Subcutaneous adipose tissue (tissue), 4 donors: ENCODE data around the gene GPR31. TPM values are rescaled to one million over a fixed set of nuclear protein-coding genes. Genes with fewer than 3 reads are reported as not detected.

Source experiments
- total RNA-seq, 4 donors: library from RNA; depleted of rRNA; stranded (reverse); fragments of >200 nt; gene quantifications; one replicate each; pipeline ENCODE4 v1.1.0, GENCODE V29; 2016
- TF ChIP-seq, protein P1 (sequence below): fragments of 450-650 bp; IDR thresholded peaks from one replicate; pipeline ENCODE4 v1.5.1; 2016; ENCODE audit warnings: low read depth, mild to moderate bottlenecking, control low read depth, antibody characterized with exemption, moderate library complexity

Gene GPR31
- total RNA-seq, 4 donors from 2014 or later: not detected

GRCh38 chr6:167161851-167162467 is 4.2 kb upstream of the GPR31 start:
- TF ChIP-seq, protein P1, sequence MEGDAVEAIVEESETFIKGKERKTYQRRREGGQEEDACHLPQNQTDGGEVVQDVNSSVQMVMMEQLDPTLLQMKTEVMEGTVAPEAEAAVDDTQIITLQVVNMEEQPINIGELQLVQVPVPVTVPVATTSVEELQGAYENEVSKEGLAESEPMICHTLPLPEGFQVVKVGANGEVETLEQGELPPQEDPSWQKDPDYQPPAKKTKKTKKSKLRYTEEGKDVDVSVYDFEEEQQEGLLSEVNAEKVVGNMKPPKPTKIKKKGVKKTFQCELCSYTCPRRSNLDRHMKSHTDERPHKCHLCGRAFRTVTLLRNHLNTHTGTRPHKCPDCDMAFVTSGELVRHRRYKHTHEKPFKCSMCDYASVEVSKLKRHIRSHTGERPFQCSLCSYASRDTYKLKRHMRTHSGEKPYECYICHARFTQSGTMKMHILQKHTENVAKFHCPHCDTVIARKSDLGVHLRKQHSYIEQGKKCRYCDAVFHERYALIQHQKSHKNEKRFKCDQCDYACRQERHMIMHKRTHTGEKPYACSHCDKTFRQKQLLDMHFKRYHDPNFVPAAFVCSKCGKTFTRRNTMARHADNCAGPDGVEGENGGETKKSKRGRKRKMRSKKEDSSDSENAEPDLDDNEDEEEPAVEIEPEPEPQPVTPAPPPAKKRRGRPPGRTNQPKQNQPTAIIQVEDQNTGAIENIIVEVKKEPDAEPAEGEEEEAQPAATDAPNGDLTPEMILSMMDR: no peak

- TF ChIP-seq, protein P1: no peak
These were observed 366 bp downstream of the GPR31 start for GRCh38 chr6:167157414-167157813.

GRCh38 chr6:167154895-167155294 is 2.9 kb downstream of the GPR31 start:
- TF ChIP-seq, protein P1: no peak

DNA sequence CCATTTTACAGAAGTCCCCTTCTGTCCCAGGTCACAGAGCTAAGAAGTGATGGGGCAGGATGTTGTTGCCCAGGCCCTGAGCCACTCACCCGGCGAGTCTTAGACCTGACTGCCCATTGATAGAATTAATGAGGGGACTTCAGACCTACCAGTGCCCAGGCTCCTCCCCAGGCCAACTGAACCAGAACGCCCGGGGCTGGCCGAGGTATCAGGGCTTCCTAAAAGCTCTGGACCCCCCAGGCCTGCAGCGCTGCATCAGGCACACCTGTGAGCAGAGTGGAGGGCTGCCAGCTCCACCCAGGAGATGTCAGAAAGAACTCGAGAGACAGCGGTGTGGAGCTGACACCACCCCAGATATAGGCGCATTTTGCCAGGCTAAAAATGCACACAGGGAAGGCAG is 3.5 kb downstream of the GPR31 start:
- TF ChIP-seq, protein P1: no peak

DNA sequence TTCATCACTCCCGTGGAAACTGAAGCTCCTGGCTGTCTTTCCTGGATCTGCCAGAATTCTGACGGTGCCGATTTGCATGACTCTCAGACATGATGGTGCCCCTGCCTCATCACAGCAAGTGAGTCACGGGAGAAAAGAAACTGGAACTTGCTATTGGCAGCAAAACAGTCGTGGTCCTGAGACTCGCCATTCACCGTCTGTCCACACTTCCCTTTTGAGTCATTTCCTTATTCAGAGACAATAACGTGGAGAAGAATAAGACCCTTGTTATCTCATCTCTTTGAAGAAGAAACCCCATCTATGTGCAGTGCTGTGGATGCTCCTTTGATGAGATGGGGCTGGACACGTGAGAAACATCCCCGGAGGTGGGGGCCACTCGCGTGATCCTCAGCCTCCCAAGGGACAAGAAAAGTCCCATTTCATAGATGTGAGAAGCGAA is 4.2 kb downstream of the GPR31 start:
- TF ChIP-seq, protein P1: no peak

DNA sequence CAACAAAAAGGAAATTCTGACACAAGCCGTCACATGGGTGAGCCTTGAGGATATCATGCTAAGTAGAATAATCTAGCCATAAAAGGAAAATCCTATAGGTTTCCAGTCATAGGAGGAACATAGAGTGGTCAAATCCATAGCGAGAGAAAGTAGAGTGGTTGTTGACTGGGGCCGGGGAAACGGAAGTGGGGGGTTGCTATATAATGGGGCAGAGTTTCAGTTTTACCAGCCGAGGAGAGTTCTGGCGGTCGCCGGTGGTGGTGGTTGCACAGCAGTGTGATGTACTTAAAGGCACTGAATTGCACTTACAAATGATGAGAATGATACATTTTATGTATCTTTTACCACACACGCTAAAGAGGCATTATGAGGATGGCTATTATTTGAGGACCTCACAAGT is 4.9 kb downstream of the GPR31 start:
- TF ChIP-seq, protein P1: no peak

- TF ChIP-seq, protein P1: no peak
These were observed 6.1 kb downstream of the GPR31 start for GRCh38 chr6:167151648-167152047.
